Endothelial cell of umbilical vein (primary cell): Measurements from ENCODE around the gene FBXO38.

Experiments used
- EZH2 ChIP-seq: IDR thresholded peaks from 2 replicates; pipeline ENCODE4 v1.6.1; 2012; ENCODE audit warnings: borderline replicate concordance, low read depth, mild to moderate bottlenecking, moderate library complexity, low read length, inconsistent platforms; ENCODE audit not compliant: severe bottlenecking
- MYC ChIP-seq: IDR thresholded peaks from one replicate; pipeline ENCODE4 v1.6.1; 2011; ENCODE audit warnings: mild to moderate bottlenecking, low read depth, low read length
- POLR2A ChIP-seq: IDR thresholded peaks from 2 replicates; pipeline ENCODE4 v1.6.1; 2012; ENCODE audit warnings: low read depth, mild to moderate bottlenecking, control low read depth, low read length
- POLR2AphosphoS5 ChIP-seq: IDR thresholded peaks from 2 replicates; pipeline ENCODE4 v1.6.1; 2012; ENCODE audit warnings: low read depth, mild to moderate bottlenecking, control low read depth, low read length, moderate library complexity; ENCODE audit not compliant: insufficient read depth
- TF ChIP-seq, protein P1 (sequence below), 2 donors: IDR thresholded peaks; 1 replicate in 1 of 2; 2 replicates in 1 of 2; pipeline ENCODE4 v1.5.1; 2011; ENCODE audit warnings: low read length in 2 of 2, mild to moderate bottlenecking in 2 of 2, moderate library complexity in 2 of 2, control low read depth in 1 of 2, inconsistent platforms in 1 of 2, low read depth in 1 of 2; ENCODE audit not compliant: insufficient read depth in 1 of 2; ENCODE audit errors: extremely low read depth in 1 of 2
- TF ChIP-seq, protein P2 (sequence below): IDR thresholded peaks from 2 replicates; pipeline ENCODE4 v1.6.1; 2011; ENCODE audit not compliant: insufficient read depth, insufficient read length

DNA sequence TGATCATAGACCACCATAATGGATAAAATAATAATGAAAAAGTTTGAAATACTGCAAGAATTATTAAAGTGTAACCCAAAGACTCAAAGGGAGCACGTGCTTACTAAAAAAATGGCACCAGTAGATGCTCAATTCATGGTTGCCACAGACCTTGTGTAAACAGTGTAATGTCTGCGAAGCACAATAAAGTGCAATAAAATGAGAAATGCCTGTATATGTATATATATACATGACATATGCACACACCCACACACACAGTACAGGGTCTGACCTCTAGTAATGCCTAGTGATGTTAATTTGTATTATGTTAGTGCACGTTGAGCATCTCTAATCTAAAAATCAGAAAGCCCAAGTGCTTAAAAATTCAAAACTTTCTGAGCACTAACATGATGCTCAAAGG, 52.3 kb downstream of the FBXO38 start:
- TF ChIP-seq POLR2AphosphoS5, result no peak
- TF ChIP-seq, protein P1, sequence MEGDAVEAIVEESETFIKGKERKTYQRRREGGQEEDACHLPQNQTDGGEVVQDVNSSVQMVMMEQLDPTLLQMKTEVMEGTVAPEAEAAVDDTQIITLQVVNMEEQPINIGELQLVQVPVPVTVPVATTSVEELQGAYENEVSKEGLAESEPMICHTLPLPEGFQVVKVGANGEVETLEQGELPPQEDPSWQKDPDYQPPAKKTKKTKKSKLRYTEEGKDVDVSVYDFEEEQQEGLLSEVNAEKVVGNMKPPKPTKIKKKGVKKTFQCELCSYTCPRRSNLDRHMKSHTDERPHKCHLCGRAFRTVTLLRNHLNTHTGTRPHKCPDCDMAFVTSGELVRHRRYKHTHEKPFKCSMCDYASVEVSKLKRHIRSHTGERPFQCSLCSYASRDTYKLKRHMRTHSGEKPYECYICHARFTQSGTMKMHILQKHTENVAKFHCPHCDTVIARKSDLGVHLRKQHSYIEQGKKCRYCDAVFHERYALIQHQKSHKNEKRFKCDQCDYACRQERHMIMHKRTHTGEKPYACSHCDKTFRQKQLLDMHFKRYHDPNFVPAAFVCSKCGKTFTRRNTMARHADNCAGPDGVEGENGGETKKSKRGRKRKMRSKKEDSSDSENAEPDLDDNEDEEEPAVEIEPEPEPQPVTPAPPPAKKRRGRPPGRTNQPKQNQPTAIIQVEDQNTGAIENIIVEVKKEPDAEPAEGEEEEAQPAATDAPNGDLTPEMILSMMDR (IDR thresholded peaks at IDR 0.05; ENCODE audit: extremely low read depth in 1 of 2, insufficient read depth in 1 of 2, low read depth in 1 of 2, low read length in 2 of 2), result no peak
- no peak for TF ChIP-seq POLR2A
- no peak for TF ChIP-seq EZH2
- TF ChIP-seq MYC, result no peak
- TF ChIP-seq, protein P2, sequence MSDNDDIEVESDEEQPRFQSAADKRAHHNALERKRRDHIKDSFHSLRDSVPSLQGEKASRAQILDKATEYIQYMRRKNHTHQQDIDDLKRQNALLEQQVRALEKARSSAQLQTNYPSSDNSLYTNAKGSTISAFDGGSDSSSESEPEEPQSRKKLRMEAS, result no peak
